ENCODE measurements around the gene RDH5. TPM values are rescaled to one million over a fixed set of nuclear protein-coding genes. Genes with fewer than 3 reads are reported as not detected.
A peak's percentile ranks its signal among the peaks of the same experiment; 100 is the strongest.

Gene RDH5
- total and polyA plus RNA-seq, 11 donors, result 5.9 to 42.4 (median 17.4) TPM

GRCh38 chr12:55746174-55746912 is 26.1 kb downstream of the RDH5 start:
- Histone ChIP-seq H3K27ac (peak overlapping the region in 8 of 12 donors; percentile 34 to 66 (median 62)), H3K9me3 (no peaks in the 10 kb centered on the region), H3K4me3 (peak overlapping the region in 4 of 12 donors; percentile 16 to 79 (median 28)), H3K4me1 (peaks cover 0 to 52% (median 28%) of the 10 kb centered on the region in 12 donors), H3K36me3 (peaks cover 0 to 18% (median 5%) of the 10 kb centered on the region in 9 donors), H3K27me3 (peaks cover 0 to 6% (median 0%) of the 10 kb centered on the region in 9 donors)
- no peak for ATAC-seq
- intact Hi-C loops (cut with DNase I), result loop anchor here in 2 of 10 donors (5.0 to 10.0 kb wide), 2 partner anchors 46 to 278 kb away; partner anchors contain the start of gene IKZF4 (in 1 of the 2)
- no peak for DNase-seq
- no peak for TF ChIP-seq POLR2A (IDR thresholded peaks at IDR 0.05)
- TF ChIP-seq CTCF (IDR thresholded peaks at IDR 0.05), result no peak
- 42 to 49% (median 46%) methylated on average over 3 of the region's 3 CpGs for WGBS, 4 donors

GRCh38 chr12:55746913-55747231 is 26.7 kb downstream of the RDH5 start:
- TF ChIP-seq POLR2A (IDR thresholded peaks at IDR 0.05) (no peak), CTCF (IDR thresholded peaks at IDR 0.05) (no peak)
- intact Hi-C loops (cut with DNase I), result loop anchor here in 2 of 10 donors (5.0 to 10.0 kb wide), 2 partner anchors 45 to 278 kb away; partner anchors contain the start of gene IKZF4 (in 1 of the 2)
- H3K4me1 ChIP-seq, result peaks cover 0 to 52% (median 28%) of the 10 kb centered on the region in 12 donors

GRCh38 chr12:55748230-55748993 is 28.2 kb downstream of the RDH5 start:
- WGBS, 4 donors, result 88 to 92% (median 91%) methylated on average over 17 to 18 of the region's 18 CpGs
- intact Hi-C loops (cut with DNase I), result loop anchor here in 2 of 10 donors (5.0 to 10.0 kb wide), 2 partner anchors 44 to 276 kb away; partner anchors contain the start of gene IKZF4 (in 1 of the 2)
- H3K27ac ChIP-seq, result peak overlapping the region in 1 of 12 donors; percentile 2
- H3K27me3 ChIP-seq, result peaks cover 0 to 6% (median 0%) of the 10 kb centered on the region in 9 donors
- no peak overlapping the region for H3K4me3 ChIP-seq
- TF ChIP-seq CTCF (IDR thresholded peaks at IDR 0.05) (no peak), POLR2A (IDR thresholded peaks at IDR 0.05) (no peak)
- no peaks in the 10 kb centered on the region for H3K9me3 ChIP-seq
- ATAC-seq, result no peak
- H3K4me1 ChIP-seq, result peaks cover 0 to 48% (median 28%) of the 10 kb centered on the region in 12 donors
- peaks cover 0 to 37% (median 26%) of the 10 kb centered on the region in 9 donors for H3K36me3 ChIP-seq
- no peak for DNase-seq

More at GRCh38 chr12:55746913-55747231, 26.7 kb downstream of the RDH5 start:
- no peak overlapping the region for H3K4me3 ChIP-seq
- peaks cover 0 to 6% (median 0%) of the 10 kb centered on the region in 9 donors for H3K27me3 ChIP-seq
- no peaks in the 10 kb centered on the region for H3K9me3 ChIP-seq
- H3K36me3 ChIP-seq, result peaks cover 0 to 23% (median 10%) of the 10 kb centered on the region in 9 donors
- ATAC-seq (no peak), DNase-seq (no peak)
- peak overlapping the region in 1 of 12 donors; percentile 41 for H3K27ac ChIP-seq

GRCh38 chr12:55755246-55755645 is 35.1 kb downstream of the RDH5 start:
- no peak for TF ChIP-seq CTCF (IDR thresholded peaks at IDR 0.05)
- TF ChIP-seq POLR2A (IDR thresholded peaks at IDR 0.05), result no peak
- Histone ChIP-seq H3K27ac (no peak overlapping the region), H3K4me3 (no peak overlapping the region), H3K36me3 (peaks cover 0 to 98% (median 91%) of the 10 kb centered on the region in 9 donors), H3K4me1 (no peaks in the 10 kb centered on the region), H3K9me3 (no peaks in the 10 kb centered on the region), H3K27me3 (no peaks in the 10 kb centered on the region)
- intact Hi-C loops (cut with DNase I), result no loop called here
- DNase-seq, result no peak
- 51 to 54% (median 52%) methylated on average over 2 of the region's 2 CpGs for WGBS, 4 donors
- ATAC-seq, result no peak

Measured in heart left ventricle (tissue), 16 donors.